ENCODE results near the gene SELENOV. TPM values are rescaled to one million over a fixed set of nuclear protein-coding genes. Genes with fewer than 3 reads are reported as not detected.

Gene SELENOV, protein sequence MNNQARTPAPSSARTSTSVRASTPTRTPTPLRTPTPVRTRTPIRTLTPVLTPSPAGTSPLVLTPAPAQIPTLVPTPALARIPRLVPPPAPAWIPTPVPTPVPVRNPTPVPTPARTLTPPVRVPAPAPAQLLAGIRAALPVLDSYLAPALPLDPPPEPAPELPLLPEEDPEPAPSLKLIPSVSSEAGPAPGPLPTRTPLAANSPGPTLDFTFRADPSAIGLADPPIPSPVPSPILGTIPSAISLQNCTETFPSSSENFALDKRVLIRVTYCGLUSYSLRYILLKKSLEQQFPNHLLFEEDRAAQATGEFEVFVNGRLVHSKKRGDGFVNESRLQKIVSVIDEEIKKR
- not detected in 5 replicates for total RNA-seq (2022; extraction: Qiagen RNA extraction; ENCODE audit: low read depth)

DNA sequence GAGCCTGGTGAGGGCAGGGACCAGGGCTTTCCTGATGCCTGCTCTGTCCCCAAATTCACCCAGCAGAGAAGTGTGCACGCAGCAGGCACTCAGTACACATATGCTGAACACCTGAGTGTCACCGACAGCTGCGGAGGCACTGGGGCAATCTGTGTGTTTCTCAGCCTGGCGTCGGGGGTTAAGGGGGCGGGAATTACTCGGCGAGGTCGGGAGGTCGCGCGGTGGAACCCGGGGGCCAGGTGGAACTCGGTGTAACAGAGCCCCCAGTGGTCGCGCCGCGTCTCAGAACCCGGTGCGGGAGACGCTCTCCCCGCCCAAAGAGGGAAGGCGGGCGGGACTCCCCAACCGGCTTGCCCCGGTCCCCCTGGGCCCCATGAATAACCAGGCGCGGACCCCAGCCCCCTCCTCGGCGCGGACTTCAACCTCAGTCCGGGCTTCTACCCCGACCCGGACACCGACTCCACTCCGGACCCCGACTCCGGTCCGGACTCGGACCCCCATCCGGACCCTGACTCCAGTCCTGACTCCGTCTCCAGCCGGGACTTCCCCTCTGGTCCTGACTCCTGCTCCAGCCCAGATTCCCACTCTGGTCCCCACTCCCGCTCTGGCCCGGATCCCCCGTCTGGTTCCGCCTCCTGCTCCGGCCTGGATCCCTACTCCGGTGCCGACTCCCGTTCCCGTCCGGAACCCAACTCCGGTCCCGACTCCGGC is at the start of gene SELENOV:
Gene SELENOV (plus strand): TSS at position 300 of the 711 bp plus-strand sequence. CDS start 74 bp downstream, at position 374.

DNA sequence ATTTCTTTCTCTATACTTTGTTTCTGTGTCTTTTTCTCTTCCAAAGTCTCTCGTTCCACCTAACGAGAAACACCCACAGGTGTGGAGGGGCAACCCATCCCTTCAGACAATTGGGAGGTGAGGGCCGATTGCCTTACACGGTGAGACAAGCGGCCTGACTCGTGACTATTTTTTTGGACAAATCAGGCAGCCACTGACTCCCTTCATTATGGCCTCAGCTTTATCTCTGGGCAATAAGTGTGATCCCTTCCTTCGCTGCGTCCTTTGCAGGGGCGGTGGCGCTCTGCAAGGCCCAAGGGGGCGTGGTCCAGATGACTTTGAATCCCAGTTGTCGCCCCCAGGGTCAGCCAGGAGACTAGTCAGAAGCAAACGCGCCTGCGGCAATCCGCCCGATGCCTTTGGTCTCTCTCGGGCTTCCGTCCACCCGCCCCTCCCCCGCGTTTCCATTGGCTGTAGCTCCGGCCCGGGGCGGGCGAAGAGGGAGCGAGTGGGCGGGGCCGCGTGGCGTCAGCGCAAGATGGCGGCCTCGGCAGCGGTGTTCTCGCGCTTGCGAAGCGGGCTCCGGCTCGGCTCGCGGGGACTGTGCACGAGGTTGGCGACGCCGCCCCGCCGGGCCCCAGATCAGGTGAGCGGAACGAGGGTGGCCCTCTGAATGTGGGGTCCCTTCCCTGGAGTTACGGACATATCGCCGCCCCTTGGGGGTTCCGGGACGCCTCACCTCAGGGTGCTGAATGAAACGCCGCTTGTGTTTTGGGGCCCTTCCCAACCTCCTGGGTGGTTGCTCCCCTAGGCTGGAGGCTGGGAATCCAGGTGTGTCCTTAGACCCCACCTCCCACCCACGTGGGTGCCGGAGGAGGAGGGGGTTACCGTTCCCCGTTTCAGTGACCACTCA is 34.4 kb upstream of the SELENOV start, which contains the start of gene TIMM50:
Gene TIMM50 (plus strand): TSS at position 502 of the 892 bp plus-strand sequence. CDS start 16 bp downstream, at position 518.

DNA sequence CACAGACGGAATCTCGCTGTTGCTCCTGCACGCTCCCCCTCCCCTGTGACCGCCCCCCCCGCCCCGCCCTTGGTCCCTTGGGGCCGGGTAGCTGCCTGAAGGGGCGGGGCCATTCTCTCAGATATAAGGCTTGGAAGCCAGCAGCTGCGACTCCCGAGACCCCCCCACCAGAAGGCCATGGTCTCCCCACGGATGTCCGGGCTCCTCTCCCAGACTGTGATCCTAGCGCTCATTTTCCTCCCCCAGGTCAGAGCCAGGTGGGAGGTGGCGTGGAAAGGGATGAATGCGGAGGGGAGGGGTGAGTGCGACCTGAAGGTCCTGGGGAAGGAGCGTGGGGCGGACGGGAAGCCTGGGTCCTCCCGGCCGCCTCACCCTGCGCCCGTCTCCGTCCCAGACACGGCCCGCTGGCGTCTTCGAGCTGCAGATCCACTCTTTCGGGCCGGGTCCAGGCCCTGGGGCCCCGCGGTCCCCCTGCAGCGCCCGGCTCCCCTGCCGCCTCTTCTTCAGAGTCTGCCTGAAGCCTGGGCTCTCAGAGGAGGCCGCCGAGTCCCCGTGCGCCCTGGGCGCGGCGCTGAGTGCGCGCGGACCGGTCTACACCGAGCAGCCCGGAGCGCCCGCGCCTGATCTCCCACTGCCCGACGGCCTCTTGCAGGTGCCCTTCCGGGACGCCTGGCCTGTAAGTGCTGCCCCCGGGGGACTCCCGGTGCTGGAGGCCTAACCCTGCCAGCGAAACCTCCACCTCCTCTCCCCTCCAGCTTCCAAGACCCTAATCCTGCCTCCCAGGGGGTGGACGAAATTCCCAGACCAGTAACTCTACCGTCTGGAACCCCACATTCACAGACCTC is 15.9 kb upstream of the SELENOV start, which contains the start of gene DLL3:
Gene DLL3 (plus strand): TSS at position 150 of the 845 bp plus-strand sequence. CDS start 28 bp downstream, at position 178.

DNA sequence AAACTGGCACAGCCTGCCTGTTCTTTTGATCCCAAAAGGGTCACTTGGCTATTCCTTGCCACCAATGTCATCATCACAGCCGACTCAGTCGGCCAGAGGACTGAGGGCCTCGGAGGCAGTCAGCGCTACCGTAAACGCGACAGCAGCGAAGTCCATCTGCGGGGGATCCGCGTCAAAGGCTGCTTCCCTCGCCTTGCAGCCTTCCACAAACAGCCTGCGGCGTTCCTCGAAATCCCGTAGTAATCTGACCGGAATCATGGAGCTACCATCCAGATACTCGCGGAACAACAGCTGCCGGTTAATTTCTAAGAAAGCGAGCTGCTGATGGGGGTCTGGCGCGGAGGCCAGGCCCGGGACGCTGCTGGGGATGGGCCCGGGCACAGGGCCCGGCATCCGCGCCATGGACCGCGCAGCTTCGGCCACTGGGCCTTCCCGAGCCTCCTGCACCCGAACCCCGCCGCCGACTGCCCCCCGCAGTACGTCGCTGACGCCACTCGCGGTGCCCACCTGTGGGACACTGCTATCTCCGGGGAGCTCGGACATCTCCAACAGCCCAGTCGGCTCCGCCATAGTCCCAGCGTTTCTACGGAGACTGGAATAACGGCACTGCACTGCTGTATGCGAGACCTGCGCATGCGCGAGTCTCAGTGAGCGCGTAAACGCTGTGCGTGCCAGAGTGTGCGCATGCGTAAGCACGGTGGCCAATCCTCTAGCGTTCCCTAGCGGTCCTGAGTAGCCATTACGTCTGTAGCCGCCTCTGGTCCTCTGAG is 17.5 kb downstream of the SELENOV start, which contains the start of gene EID2B:
Gene EID2B (minus strand): TSS at position 620 of the 770 bp plus-strand sequence. CDS start 50 bp downstream, at position 570.

DNA sequence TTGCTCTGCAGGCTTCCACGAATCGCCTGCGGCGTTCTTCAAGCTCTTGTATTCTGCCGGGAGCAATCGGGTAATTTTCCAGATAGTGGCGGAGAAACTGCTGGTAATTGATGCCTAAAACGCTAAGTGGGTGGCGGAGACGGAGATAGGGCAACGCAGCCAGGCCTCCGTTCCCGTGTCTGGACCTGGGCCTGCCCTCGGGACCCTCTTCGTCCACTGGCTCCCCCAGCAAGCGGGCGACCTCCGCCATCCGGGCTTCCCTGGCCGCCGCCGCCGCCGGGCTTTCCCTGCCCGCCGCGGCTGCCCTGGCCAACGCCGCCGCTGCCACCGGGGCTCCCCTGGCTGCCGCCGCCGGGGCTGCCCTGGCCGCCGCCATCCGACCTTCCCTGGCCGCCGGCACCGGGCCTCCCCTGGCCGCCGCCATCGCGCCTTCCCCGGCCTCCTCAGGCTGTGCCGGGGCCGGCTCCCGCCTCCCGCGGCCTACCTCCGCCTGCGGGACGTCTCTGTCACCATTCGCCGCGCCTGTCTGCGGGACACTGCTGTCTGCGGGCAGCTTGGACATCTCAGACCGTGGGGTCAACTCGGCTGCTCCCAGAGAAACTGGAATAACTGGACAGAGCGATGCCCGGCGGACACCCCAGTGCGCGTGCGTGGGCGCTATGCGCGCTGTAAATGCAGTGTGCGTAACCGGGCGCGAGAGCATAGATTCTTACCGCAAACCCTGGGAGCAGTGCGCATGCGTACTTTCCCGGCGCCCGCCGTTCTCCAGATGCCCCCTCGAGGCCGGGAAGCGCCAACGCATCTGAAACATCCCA is 24.8 kb downstream of the SELENOV start, which contains the start of gene EID2:
Gene EID2 (minus strand): TSS at position 644 of the 815 bp plus-strand sequence. CDS start 82 bp downstream, at position 562.

Other genes with a start within 250 kb of the SELENOV start
- gene IFNL2, start 246.7 kb upstream of the SELENOV start, total RNA-seq (2022; extraction: Qiagen RNA extraction; ENCODE audit: low read depth) = not detected in 5 replicates
- 0.06 to 0.23 TPM in 2 of 5 replicates, not detected in the others for gene IFNL1, start 218.7 kb upstream of the SELENOV start, total RNA-seq (2022; extraction: Qiagen RNA extraction; ENCODE audit: low read depth)
- 8.7 to 14.4 TPM (median 12.9 TPM) in 5 replicates for gene LRFN1, start 194.3 kb upstream of the SELENOV start, total RNA-seq (2022; extraction: Qiagen RNA extraction; ENCODE audit: low read depth)
- 0.27 to 0.56 TPM (median 0.34 TPM) in 3 of 5 replicates, not detected in the others for gene GMFG, start 179.1 kb upstream of the SELENOV start, total RNA-seq (2022; extraction: Qiagen RNA extraction; ENCODE audit: low read depth)
- gene SAMD4B, start 172.7 kb upstream of the SELENOV start, total RNA-seq (2022; extraction: Qiagen RNA extraction; ENCODE audit: low read depth) = 127 to 187 TPM (median 179 TPM) in 5 replicates
- 68.3 to 76.1 TPM (median 72.8 TPM) in 5 replicates for gene PAF1, start 124.0 kb upstream of the SELENOV start, total RNA-seq (2022; extraction: Qiagen RNA extraction; ENCODE audit: low read depth)
- gene MED29, start 123.8 kb upstream of the SELENOV start, total RNA-seq (2022; extraction: Qiagen RNA extraction; ENCODE audit: low read depth) = 61.4 to 66.4 TPM (median 62.4 TPM) in 5 replicates
- 43.4 to 72.0 TPM (median 54.4 TPM) in 5 replicates for gene ZFP36, start 108.3 kb upstream of the SELENOV start, total RNA-seq (2022; extraction: Qiagen RNA extraction; ENCODE audit: low read depth)
- gene PLEKHG2, start 102.5 kb upstream of the SELENOV start, total RNA-seq (2022; extraction: Qiagen RNA extraction; ENCODE audit: low read depth) = 41.8 to 59.3 TPM (median 48.4 TPM) in 5 replicates
- 5,936 to 7,509 TPM (median 7,147 TPM) in 5 replicates for gene RPS16, start 79.2 kb upstream of the SELENOV start, total RNA-seq (2022; extraction: Qiagen RNA extraction; ENCODE audit: low read depth)
- 177 to 208 TPM (median 191 TPM) in 5 replicates for gene SUPT5H, start 69.6 kb upstream of the SELENOV start, total RNA-seq (2022; extraction: Qiagen RNA extraction; ENCODE audit: low read depth)
- 168 to 225 TPM (median 213 TPM) in 5 replicates for gene TIMM50, start 34.3 kb upstream of the SELENOV start, total RNA-seq (2022; extraction: Qiagen RNA extraction; ENCODE audit: low read depth)
- 7.7 to 11.3 TPM (median 10.4 TPM) in 5 replicates for gene DLL3, start 16.2 kb upstream of the SELENOV start, total RNA-seq (2022; extraction: Qiagen RNA extraction; ENCODE audit: low read depth)
- 5.9 to 9.3 TPM (median 7.5 TPM) in 5 replicates for gene EID2B, start 17.7 kb downstream of the SELENOV start, total RNA-seq (2022; extraction: Qiagen RNA extraction; ENCODE audit: low read depth)
- 34.9 to 49.9 TPM (median 42.7 TPM) in 5 replicates for gene EID2, start 25.0 kb downstream of the SELENOV start, total RNA-seq (2022; extraction: Qiagen RNA extraction; ENCODE audit: low read depth)
- not detected in 5 replicates for gene LGALS13, start 87.4 kb downstream of the SELENOV start, total RNA-seq (2022; extraction: Qiagen RNA extraction; ENCODE audit: low read depth)
- gene LGALS16, start 140.8 kb downstream of the SELENOV start, total RNA-seq (2022; extraction: Qiagen RNA extraction; ENCODE audit: low read depth) = not detected in 5 replicates
- gene LGALS14, start 189.3 kb downstream of the SELENOV start, total RNA-seq (2022; extraction: Qiagen RNA extraction; ENCODE audit: low read depth) = not detected in 5 replicates
- not detected in 5 replicates for gene CLC, start 222.9 kb downstream of the SELENOV start, total RNA-seq (2022; extraction: Qiagen RNA extraction; ENCODE audit: low read depth)